ENCODE data around the gene ADAMTS19.

GRCh38 chr5:129547137-129547536 lies 87.0 kb downstream of the ADAMTS19 start:
- no peak for TF ChIP-seq CTCF (conservative IDR thresholded peaks at IDR 0.05 in 1 of 2, IDR thresholded peaks at IDR 0.05 in 1 of 2; ENCODE audit: extremely low read depth in 1 of 2, insufficient read depth in 1 of 2, low read depth in 1 of 2, low read length in 2 of 2)
- no peak for TF ChIP-seq EZH2 (IDR thresholded peaks at IDR 0.05; ENCODE audit: borderline replicate concordance, low read length)

Measured in mammary epithelial cell (primary cell).